ENCODE measurements around the gene PPP2R2C. TPM values are rescaled to one million over a fixed set of nuclear protein-coding genes. Genes with fewer than 3 reads are reported as not detected.

The PPP2R2C gene
- total and polyA plus RNA-seq, 10 of the 15 experiments (the other 5 are each of a cell fraction or from before 2014, with no cell fraction given), result 0.13 to 0.15 TPM; not detected in 8

- WGBS (ENCODE audit: insufficient coverage, insufficient replicate concordance, low lambda C conversion rate, missing lambda C conversion rate), result 27% methylated on average over 6 of the region's 6 CpGs
- H2AFZ ChIP-seq (ENCODE audit: control insufficient read depth, low read depth, low read length), result no peak overlapping the region
- no peak overlapping the region for H3K4me2 ChIP-seq (ENCODE audit: control insufficient read depth, insufficient read depth)
- no peak overlapping the region for H3K27ac ChIP-seq (ENCODE audit: control insufficient read depth, insufficient read depth)
- no peaks in the 10 kb centered on the region for H4K20me1 ChIP-seq (ENCODE audit: control insufficient read depth, insufficient read depth)
- no peak overlapping the region for H3K9ac ChIP-seq (ENCODE audit: control insufficient read depth, insufficient read depth, low read length)
- intact Hi-C loops (cut with micrococcal nuclease; ENCODE audit: unreplicated experiment), result no loop called here
- in situ Hi-C loops (cut with MboI), result no loop called here
- ATAC-seq, result no peak
- H3K4me3 ChIP-seq, result no peak overlapping the region
- no peaks in the 10 kb centered on the region for H3K27me3 ChIP-seq (replicated peaks in 1 of 2; ENCODE audit: control insufficient read depth in 2 of 2, insufficient read depth in 2 of 2, low read length in 1 of 2)
- ChIA-PET CTCF (no interaction called here), POLR2A (no interaction called here), SMC1A (ENCODE audit: uncharacterized antibody, unreplicated experiment) (no interaction called here), RAD21 (ENCODE audit: unreplicated experiment) (no interaction called here)
- no peak for TF ChIP-seq NR2C1 (IDR thresholded peaks at IDR 0.05)
- TF ChIP-seq KDM1A (IDR thresholded peaks at IDR 0.05; ENCODE audit: borderline replicate concordance), result no peak
- TF ChIP-seq TBL1XR1 (IDR thresholded peaks at IDR 0.05; ENCODE audit: low read depth, low read length), result no peak
- TF ChIP-seq DPF2 (IDR thresholded peaks at IDR 0.05), result no peak
- TF ChIP-seq RBBP5 (conservative IDR thresholded peaks at IDR 0.05), result no peak
- no peak for TF ChIP-seq ZBTB4 (CRISPR knock-in tag; IDR thresholded peaks at IDR 0.05)
- TF ChIP-seq RELA (IDR thresholded peaks at IDR 0.05; ENCODE audit: borderline replicate concordance, partially characterized antibody), result no peak
- TF ChIP-seq SUPT20H (IDR thresholded peaks at IDR 0.05; ENCODE audit: borderline replicate concordance, control insufficient read depth, low read depth, low read length), result no peak
- TF ChIP-seq ZNF592 (IDR thresholded peaks at IDR 0.05), result no peak
- TF ChIP-seq EGR1 (IDR thresholded peaks at IDR 0.05; ENCODE audit: borderline replicate concordance in 1 of 2, low read depth in 2 of 2, low read length in 2 of 2), result no peak
- no peak for TF ChIP-seq BCL11A (IDR thresholded peaks at IDR 0.05; ENCODE audit: low read depth, low read length)
- TF ChIP-seq CREM (IDR thresholded peaks at IDR 0.05; ENCODE audit: low read depth), result no peak
- TF ChIP-seq NR2C2 (IDR thresholded peaks at IDR 0.05; ENCODE audit: borderline replicate concordance, control insufficient read depth, insufficient read length, low read depth), result no peak
- TF ChIP-seq RFX5 (IDR thresholded peaks at IDR 0.05; ENCODE audit: low read depth, low read length), result no peak
- no peak for TF ChIP-seq SMAD1 (IDR thresholded peaks at IDR 0.05; ENCODE audit: low read depth, partially characterized antibody)
- no peak for TF ChIP-seq SREBF2 (IDR thresholded peaks at IDR 0.05; ENCODE audit: low read length)
- TF ChIP-seq POU2F2 (IDR thresholded peaks at IDR 0.05; ENCODE audit: borderline replicate concordance, low read depth, low read length), result no peak
- H3K4me1 ChIP-seq (ENCODE audit: control insufficient read depth, insufficient read depth, low read length), result no peaks in the 10 kb centered on the region
- H3K36me3 ChIP-seq (ENCODE audit: control insufficient read depth in 2 of 2, insufficient read depth in 2 of 2, low read length in 1 of 2), result no peaks in the 10 kb centered on the region
- BruUV-seq (replicated peaks), result no TSS peak
- no peaks in the 10 kb centered on the region for H3K79me2 ChIP-seq (ENCODE audit: control insufficient read depth, insufficient read depth, low read length)
- H3K9me3 ChIP-seq (replicated peaks; ENCODE audit: control insufficient read depth, insufficient read depth, low read length), result no peaks in the 10 kb centered on the region; the same call in 2 of the 3 replicates
- DNase-seq (ENCODE audit: low read depth, low spot score), result no peak
- no peak for FAIRE-seq
Measured at GRCh38 chr4:6502747-6503465, 30.5 kb upstream of the PPP2R2C start.

All from GM12878 (cell line).